WTC11 (cell line): Measurements from ENCODE around the gene CDH13.

Experiments used
- TCF7 ChIP-seq: sonication (generic); formaldehyde crosslinking; IDR thresholded peaks from 2 replicates; pipeline ENCODE4 v1.8.0; 2022; ENCODE audit warnings: mild to moderate bottlenecking, low read depth, missing genetic modification reagents, moderate library complexity
- ZBTB43 ChIP-seq: sonication (generic); formaldehyde crosslinking; IDR thresholded peaks from 2 replicates; pipeline ENCODE4 v1.8.1; 2023; ENCODE audit warnings: mild to moderate bottlenecking, missing genetic modification reagents

- TF ChIP-seq TCF7 (CRISPR knock-in tag) (no peak), ZBTB43 (no peak)
These were observed 37.4 kb upstream of the CDH13 start for GRCh38 chr16:82589407-82589806.
